Stimulated activated CD4-positive, alpha-beta T cell treated with anti-CD3 and anti-CD28 coated beads, Interleukin-12 subunit alpha, Interleukin-12 subunit beta, amount 100 ng/mL, for 24 hours (primary cell): ENCODE measurements around the gene CREB5.

ENCODE experiments used
- DNase-seq, 2 experiments: peaks; one replicate each; pipeline ENCODE4 v3.0.0-alpha.2; 2020; ENCODE audit warnings: low read depth in 2 of 2

Gene CREB5

GRCh38 chr7:28477041-28477442 lies 64.7 kb downstream of the CREB5 start:
- DNase-seq: no peak

DNA sequence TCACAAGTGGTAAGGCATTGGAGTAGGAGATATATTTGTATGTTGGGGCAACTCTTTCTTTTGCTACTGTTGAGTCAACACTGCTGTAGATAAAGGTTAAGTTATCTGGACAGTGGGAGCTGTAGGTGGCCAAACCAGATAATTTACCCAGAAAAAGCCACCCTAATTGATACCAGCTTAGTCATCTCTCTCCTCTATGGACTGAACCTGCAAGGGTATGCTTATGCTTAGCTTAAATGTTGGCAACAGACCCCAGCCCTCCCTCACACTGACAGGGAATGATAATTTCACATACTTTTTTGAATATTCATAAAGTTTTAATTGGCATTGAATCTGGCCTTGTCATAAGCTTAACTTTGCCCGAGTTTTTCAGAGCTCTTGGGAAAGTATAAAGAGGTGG lies 66.3 kb downstream of the CREB5 start:
- DNase-seq: no peak

- no peak for DNase-seq
Measured at GRCh38 chr7:28479507-28479947, 67.2 kb downstream of the CREB5 start.

DNA sequence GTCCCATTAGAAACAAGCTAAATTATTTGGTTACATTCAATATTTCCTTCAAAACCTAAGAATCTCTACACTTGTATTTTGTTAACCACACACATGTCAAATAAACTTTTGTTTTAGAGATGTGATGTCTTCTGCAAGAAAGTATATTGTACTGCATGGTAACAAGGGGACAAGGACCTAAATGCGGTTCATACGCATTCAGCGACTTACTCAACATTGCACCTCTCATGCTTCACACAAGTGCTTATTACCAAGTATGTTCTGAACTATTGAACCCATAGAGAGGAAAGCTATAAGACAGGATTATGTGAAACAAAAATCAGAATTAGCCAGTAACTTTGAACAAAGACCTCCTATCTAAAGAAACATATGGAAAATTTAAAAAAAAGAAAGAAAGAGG lies 68.3 kb downstream of the CREB5 start:
- DNase-seq: no peak

GRCh38 chr7:28481091-28481926 lies 69.0 kb downstream of the CREB5 start:
- DNase-seq: no peak

DNA sequence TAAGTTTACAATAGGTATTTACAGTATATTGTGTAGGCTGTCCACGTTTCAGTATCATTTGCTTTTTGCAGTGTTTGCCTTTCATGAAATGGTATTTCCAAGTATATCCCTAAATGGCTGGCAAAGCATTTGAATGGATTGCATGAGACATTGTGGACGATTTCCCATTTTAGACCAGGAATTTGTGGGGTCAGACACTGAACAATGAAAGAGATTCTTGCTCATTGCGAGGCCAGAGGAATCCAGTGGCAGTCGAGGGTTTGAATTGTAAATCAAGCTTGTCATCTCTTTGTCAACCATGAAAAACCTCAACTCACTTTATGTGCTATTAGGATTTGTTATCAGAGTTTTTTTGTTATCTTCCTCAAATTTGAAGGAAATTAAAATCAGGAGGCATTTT lies 70.8 kb downstream of the CREB5 start:
- DNase-seq: no peak

- DNase-seq: no peak
Measured at GRCh38 chr7:28483908-28484605, 71.7 kb downstream of the CREB5 start.

GRCh38 chr7:28484606-28484935 lies 72.3 kb downstream of the CREB5 start:
- DNase-seq: no peak

GRCh38 chr7:28487487-28487886 lies 75.2 kb downstream of the CREB5 start:
- DNase-seq: no peak

- no peak for DNase-seq
Measured at GRCh38 chr7:28488061-28488791, 75.9 kb downstream of the CREB5 start.

DNA sequence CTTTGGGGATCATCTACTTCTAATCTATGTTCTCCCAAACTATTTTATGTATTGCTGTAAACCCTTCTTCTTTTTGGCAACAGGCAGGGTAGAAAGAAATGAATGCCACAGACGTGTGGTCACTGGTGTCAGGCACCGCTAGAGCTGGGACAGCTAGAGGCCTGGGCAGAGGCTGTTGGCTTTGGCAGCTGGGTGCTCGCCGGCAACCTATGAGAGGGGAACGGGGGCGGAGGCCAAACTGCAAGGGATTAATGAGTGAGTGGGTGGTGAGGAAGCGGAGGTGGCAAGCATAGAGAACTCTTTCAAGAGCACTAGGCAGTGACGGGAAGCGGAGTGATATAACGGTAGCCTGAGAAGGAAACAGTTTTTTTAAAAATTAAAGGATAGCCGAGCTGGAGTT lies 78.5 kb downstream of the CREB5 start:
- no peak for DNase-seq

- DNase-seq: no peak
Measured at GRCh38 chr7:28493477-28493876, 81.2 kb downstream of the CREB5 start.

DNA sequence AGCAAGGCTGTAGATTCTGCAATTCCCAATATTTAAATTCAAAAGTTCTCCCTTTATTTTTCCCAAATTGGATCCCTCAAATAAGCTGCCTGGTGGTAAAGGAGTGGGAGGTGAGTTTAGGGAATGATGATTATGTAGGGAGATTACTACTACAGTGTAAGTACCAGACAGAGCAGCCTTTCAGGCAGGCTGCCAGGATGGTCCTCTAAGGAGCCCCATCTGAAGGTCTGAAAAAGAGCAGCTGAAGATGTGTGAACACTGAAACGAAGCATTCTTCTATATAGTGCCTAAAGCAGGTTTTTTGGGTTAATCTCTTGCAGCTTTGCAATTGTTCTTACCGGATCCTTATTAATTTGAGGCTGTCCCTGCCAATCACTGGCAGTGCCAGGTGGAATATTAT lies 84.7 kb downstream of the CREB5 start:
- no peak for DNase-seq

DNA sequence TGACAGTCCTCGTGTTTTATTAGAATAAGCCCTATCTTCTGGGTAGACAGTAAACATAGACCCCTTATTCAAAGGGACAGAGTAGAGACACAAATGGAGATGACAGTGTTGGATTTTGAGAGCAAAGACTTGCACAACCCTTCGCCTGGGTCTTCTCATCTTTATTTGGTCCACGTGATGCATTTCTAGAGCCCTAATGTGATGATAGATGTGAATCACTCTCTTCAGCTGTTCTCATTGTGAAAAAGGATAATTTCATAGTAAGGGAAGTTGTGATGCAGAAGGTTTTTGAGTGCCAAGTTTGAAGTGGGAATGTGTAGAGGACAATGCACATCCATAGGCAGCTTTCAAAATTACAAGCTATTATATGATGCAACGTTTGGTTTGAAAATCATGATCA lies 86.3 kb downstream of the CREB5 start:
- DNase-seq: no peak

- DNase-seq: no peak
Measured at GRCh38 chr7:28500138-28500537, 87.8 kb downstream of the CREB5 start.

DNA sequence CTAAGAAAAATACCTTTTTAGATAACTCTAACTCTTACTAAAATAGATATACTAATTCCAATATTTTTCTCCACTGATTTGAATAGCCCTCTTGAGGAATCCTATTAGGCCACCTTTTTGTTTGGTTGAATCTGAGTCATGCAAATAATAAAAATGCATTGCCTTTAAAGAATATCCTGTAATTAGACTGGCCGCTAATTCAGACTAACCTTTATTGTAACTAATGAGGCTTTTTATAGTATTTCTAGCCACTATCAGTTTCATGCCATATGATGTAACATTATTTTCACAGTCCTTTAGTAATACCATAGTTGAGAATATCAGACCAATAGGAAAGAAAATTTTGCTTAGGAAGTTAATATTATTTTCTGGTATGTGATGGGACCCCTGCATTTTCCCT lies 90.1 kb downstream of the CREB5 start:
- DNase-seq: no peak

GRCh38 chr7:28503396-28503795 lies 91.1 kb downstream of the CREB5 start:
- no peak for DNase-seq

- DNase-seq: no peak
Measured at GRCh38 chr7:28505014-28505413, 92.7 kb downstream of the CREB5 start.

DNA sequence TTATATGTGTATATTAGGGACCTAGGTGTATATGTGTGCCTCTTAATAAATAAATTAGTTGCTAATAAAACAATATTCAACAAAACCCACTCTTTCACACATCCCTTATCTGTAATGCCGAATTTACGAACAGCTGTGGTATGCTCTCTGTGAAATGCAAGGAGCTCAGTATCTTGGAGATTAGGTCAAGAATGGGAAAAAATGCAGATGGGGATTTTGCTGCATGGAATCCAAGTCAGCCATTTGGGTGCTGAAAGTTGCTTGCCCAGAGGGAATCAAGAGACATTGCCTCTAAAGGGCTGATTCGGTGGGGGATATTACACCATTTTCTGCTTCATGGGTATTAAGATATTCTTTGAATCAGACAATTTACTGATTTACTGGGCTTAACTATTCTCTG lies 93.5 kb downstream of the CREB5 start:
- DNase-seq: no peak

DNA sequence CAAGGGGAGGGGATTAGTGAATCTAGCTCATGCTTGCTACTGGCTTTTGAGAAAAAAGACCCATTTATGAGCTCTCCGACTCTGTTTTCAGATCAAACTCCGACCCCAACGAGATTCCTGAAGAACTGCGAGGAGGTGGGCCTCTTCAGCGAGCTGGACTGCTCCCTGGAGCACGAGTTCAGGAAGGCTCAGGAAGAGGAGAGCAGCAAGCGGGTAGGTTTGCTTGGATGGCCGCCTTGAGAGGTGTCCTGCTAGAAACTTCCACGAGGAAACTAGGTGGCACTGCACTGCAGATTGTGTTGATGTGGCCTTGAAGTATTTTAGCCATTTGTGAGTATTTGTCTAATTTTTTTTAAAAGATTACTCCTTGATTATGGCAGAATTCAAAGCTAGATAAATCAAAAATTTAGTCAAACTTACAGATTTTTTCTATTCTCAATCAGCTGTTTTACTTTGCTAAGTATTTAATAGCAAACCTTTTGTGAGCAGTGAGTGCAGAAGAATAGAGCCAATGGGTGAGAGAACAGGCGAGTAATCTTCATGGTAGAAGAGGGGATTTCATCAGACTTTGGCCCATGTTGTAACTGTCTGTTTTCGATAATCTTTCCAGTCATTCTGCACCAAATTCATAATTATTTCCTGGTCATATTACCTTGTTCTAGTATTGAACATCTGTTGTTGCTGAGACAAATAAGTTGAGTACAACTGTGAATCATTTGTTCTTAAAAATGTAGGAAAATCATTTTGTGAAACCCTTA lies 95.4 kb downstream of the CREB5 start:
- no peak for DNase-seq

DNA sequence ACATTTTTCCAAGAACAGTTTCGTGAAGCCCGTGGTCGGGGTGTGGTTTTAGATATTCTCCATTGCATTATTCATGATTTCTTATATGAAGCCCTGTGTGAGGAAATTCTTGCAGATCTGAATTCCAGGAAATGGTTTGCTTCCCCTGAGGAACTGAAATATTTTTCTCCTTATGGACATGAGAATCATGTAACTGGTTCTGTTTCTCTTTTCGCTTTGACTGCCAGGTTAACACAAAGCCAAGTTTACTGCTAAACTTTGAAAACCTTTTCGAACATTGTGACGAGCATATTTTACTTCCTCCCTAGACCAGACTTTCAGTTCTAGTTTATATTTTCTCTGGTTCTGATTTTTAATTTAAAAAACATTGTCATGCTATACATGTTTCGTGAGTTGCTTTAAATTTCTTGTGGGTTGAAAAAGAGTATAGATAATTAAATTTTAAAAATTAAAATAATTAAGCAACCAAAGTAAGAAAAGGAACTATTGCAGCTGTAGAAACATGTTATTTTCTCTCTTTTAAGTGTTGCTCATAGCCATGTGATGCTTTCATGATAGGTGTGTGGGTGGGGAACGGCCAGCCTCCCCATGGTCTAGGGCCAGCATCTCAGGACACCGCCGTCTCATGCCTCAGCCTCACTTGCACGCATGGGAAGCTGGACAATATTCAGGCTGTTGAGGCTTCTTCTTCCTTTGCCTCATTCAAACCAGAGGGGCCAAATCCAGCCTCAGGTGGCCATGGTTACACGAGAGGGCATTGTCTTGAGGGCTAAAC lies 97.1 kb downstream of the CREB5 start:
- no peak for DNase-seq
